Endothelial cell of umbilical vein (primary cell): ENCODE results near the gene MOGAT1. TPM values are rescaled to one million over a fixed set of nuclear protein-coding genes. Genes with fewer than 3 reads are reported as not detected.

Source experiments
- BruUV-seq: library from RNA; stranded (reverse); fragments of 400-500 nt; replicated peaks from 2 replicates; lab custom pipeline; 2021; lab: Mats Ljungman, UMichigan
- CTCF ChIA-PET: fragments of 300-600, 350-600 bp; sonication (Branson Sonifier 250); formaldehyde crosslinking; loops from one replicate; lab custom pipeline; 2021; ENCODE audit warnings: antibody characterized with exemption, inconsistent platforms; lab: Charles Lee
- POLR2A ChIA-PET: fragments of 300-600, 350-600 bp; sonication (Branson Sonifier 250); formaldehyde crosslinking; loops from one replicate; lab custom pipeline; 2021; ENCODE audit warnings: antibody characterized with exemption, inconsistent platforms; lab: Charles Lee
- DNase-seq: peaks from one replicate; pipeline ENCODE4 v3.0.0-alpha.2; 2011; ENCODE audit warnings: low read depth, low spot score
- FAIRE-seq: peaks from 2 replicates; lab custom pipeline; 2011; peaks lifted over from hg19 to GRCh38; lab: Jason Lieb, UNC
- H2AFZ ChIP-seq: 2 replicates; pipeline ENCODE4 v1.6.0; 2012; ENCODE audit warnings: low read depth, low read length, control low read depth, inconsistent platforms
- H3K27ac ChIP-seq: 2 replicates; pipeline ENCODE4 v1.5.1; 2011; ENCODE audit warnings: low read depth, mild to moderate bottlenecking, control low read depth, low read length, moderate library complexity; ENCODE audit not compliant: insufficient read depth
- H3K27me3 ChIP-seq, 2 experiments: 2 replicates each; pipeline versions ENCODE4 v1.6.0 to v1.6.1; 2011; ENCODE audit warnings: low read length in 2 of 2, mixed read lengths in 1 of 2; ENCODE audit not compliant: control insufficient read depth in 2 of 2, insufficient read depth in 2 of 2
- H3K36me3 ChIP-seq, 2 experiments: 2 replicates in 1 of 2; 3 replicates in 1 of 2; pipeline ENCODE4 v1.5.1; 2011; ENCODE audit warnings: low read length in 2 of 2, mild to moderate bottlenecking in 1 of 2, moderate library complexity in 1 of 2; ENCODE audit not compliant: control insufficient read depth in 2 of 2, insufficient read depth in 2 of 2; ENCODE audit errors: extremely low read depth in 1 of 2
- H3K4me1 ChIP-seq: 3 replicates; pipeline ENCODE4 v1.5.1; 2011; ENCODE audit warnings: mild to moderate bottlenecking, low read length; ENCODE audit not compliant: control insufficient read depth, insufficient read depth; ENCODE audit errors: extremely low read depth
- H3K4me2 ChIP-seq: 2 replicates; pipeline ENCODE4 v1.6.1; 2011; ENCODE audit warnings: low read length, control low read depth, mixed read lengths; ENCODE audit not compliant: insufficient read depth
- H3K4me3 ChIP-seq, 3 experiments: fragments of 200-600 bp in 1 of 3; sonication (generic), shearing (Covaris generic) in 1 of 3; replicated peaks in 1 of 3; 2 replicates each; pipeline ENCODE4 v1.5.1; 2011 to 2016; ENCODE audit warnings: control low read depth in 3 of 3, low read length in 3 of 3, mild to moderate bottlenecking in 2 of 3, inconsistent platforms in 1 of 3, low read depth in 1 of 3, moderate library complexity in 1 of 3; ENCODE audit not compliant: insufficient read depth in 1 of 3
- H3K79me2 ChIP-seq: 2 replicates; pipeline ENCODE4 v1.6.0; 2012; ENCODE audit warnings: low read length, inconsistent platforms; ENCODE audit not compliant: control insufficient read depth, insufficient read depth
- H3K9ac ChIP-seq: replicated peaks from 2 replicates; pipeline ENCODE3; 2011; ENCODE audit warnings: low read length, control low read depth; ENCODE audit not compliant: insufficient read depth; ENCODE audit errors: extremely low read depth
- H3K9me1 ChIP-seq: replicated peaks from 3 replicates; pipeline ENCODE4 v1.6.0; 2011; ENCODE audit warnings: mild to moderate bottlenecking, low read length; ENCODE audit not compliant: control insufficient read depth, insufficient read depth; ENCODE audit errors: extremely low read depth
- H3K9me3 ChIP-seq: replicated peaks from 2 replicates; pipeline ENCODE4 v1.5.1; 2012; ENCODE audit warnings: low read length, inconsistent platforms; ENCODE audit not compliant: control insufficient read depth, insufficient read depth
- H4K20me1 ChIP-seq: replicated peaks from 2 replicates; pipeline ENCODE3; 2011; ENCODE audit warnings: mild to moderate bottlenecking, low read length; ENCODE audit not compliant: control insufficient read depth, insufficient read depth; ENCODE audit errors: extremely low read depth
- CTCF ChIP-seq, 2 donors: IDR thresholded peaks; 1 replicate in 1 of 2; 2 replicates in 1 of 2; pipeline ENCODE4 v1.5.1; 2011; ENCODE audit warnings: low read length in 2 of 2, mild to moderate bottlenecking in 2 of 2, moderate library complexity in 2 of 2, control low read depth in 1 of 2, inconsistent platforms in 1 of 2, low read depth in 1 of 2; ENCODE audit not compliant: insufficient read depth in 1 of 2; ENCODE audit errors: extremely low read depth in 1 of 2
- EZH2 ChIP-seq: IDR thresholded peaks from 2 replicates; pipeline ENCODE4 v1.6.1; 2012; ENCODE audit warnings: borderline replicate concordance, low read depth, mild to moderate bottlenecking, moderate library complexity, low read length, inconsistent platforms; ENCODE audit not compliant: severe bottlenecking
- FOS ChIP-seq: IDR thresholded peaks from 2 replicates; pipeline ENCODE4 v1.6.1; 2011; ENCODE audit warnings: mild to moderate bottlenecking, low read length, moderate library complexity, borderline replicate concordance; ENCODE audit not compliant: insufficient read depth
- GATA2 ChIP-seq: IDR thresholded peaks from 2 replicates; pipeline ENCODE4 v1.7.0; 2011; ENCODE audit warnings: low read depth, mild to moderate bottlenecking, moderate library complexity, mixed read lengths, low read length; ENCODE audit not compliant: insufficient read length, insufficient read depth
- JUN ChIP-seq: IDR thresholded peaks from 2 replicates; pipeline ENCODE4 v1.6.1; 2011; ENCODE audit warnings: borderline replicate concordance, low read depth; ENCODE audit not compliant: insufficient read length, insufficient read depth
- MAX ChIP-seq: IDR thresholded peaks from 2 replicates; pipeline ENCODE4 v1.6.1; 2011; ENCODE audit not compliant: insufficient read depth, insufficient read length
- MYC ChIP-seq: IDR thresholded peaks from one replicate; pipeline ENCODE4 v1.6.1; 2011; ENCODE audit warnings: mild to moderate bottlenecking, low read depth, low read length
- POLR2A ChIP-seq: IDR thresholded peaks from 2 replicates; pipeline ENCODE4 v1.6.1; 2012; ENCODE audit warnings: low read depth, mild to moderate bottlenecking, control low read depth, low read length
- POLR2AphosphoS5 ChIP-seq: IDR thresholded peaks from 2 replicates; pipeline ENCODE4 v1.6.1; 2012; ENCODE audit warnings: low read depth, mild to moderate bottlenecking, control low read depth, low read length, moderate library complexity; ENCODE audit not compliant: insufficient read depth
- dilution Hi-C: fragments of 300-500 bp; cut with MboI; formaldehyde crosslinking; loops from one replicate; pipeline ENCODE4 v1.15.0; 2019; ENCODE audit warnings: low sequenced_read_pairs; ENCODE audit not compliant: extremely low pct_ligation_motif_present
- intact Hi-C: fragments of 100-400 bp; cut with micrococcal nuclease; formaldehyde crosslinking; loops from one replicate; pipeline ENCODE4 v1.10.0; 2022
- polyA plus RNA-seq, 4 experiments: library from polyadenylated mRNA; depleted of rRNA in 3 of 4; stranded (reverse) in 3 of 4; unstranded in 1 of 4; fragments of >200 nt; gene quantifications; 2 replicates each; pipeline versions ENCODE4 v1.2.1 to v1.2.3, GENCODE V29; 2011 to 2012; ENCODE audit warnings: missing spikeins in 1 of 4
- total RNA-seq: library from RNA; stranded (reverse); gene quantifications from 2 replicates; pipeline ENCODE4 v1.2.3, GENCODE V29; 2021

Gene MOGAT1
- total and polyA plus RNA-seq, 2 donors (not counting 3 experiments of a cell fraction or from before 2014, with no cell fraction given): not detected

GRCh38 chr2:222668494-222669154, 2.8 kb upstream of the MOGAT1 start:
- Histone ChIP-seq H3K9me3 (no peaks in the 10 kb centered on the region), H3K27me3 (peaks cover 27 to 29% of the 10 kb centered on the region in 2 experiments), H3K9me1 (no peaks in the 10 kb centered on the region), H3K27ac (no peak overlapping the region), H4K20me1 (no peaks in the 10 kb centered on the region), H2AFZ (no peak overlapping the region), H3K79me2 (no peaks in the 10 kb centered on the region), H3K9ac (no peak overlapping the region), H3K4me1 (peaks cover 4% of the 10 kb centered on the region), H3K36me3 (no peaks in the 10 kb centered on the region), H3K4me3 (no peak overlapping the region), H3K4me2 (no peak overlapping the region)
- TF ChIP-seq FOS: no peak
- TF ChIP-seq JUN: no peak
- no peak for TF ChIP-seq POLR2AphosphoS5
- TF ChIP-seq CTCF (IDR thresholded peaks at IDR 0.05; ENCODE audit: extremely low read depth in 1 of 2, insufficient read depth in 1 of 2, low read depth in 1 of 2, low read length in 2 of 2): no peak
- TF ChIP-seq EZH2: no peak
- no peak for TF ChIP-seq MAX
- TF ChIP-seq MYC: no peak
- no peak for TF ChIP-seq GATA2
- no peak for TF ChIP-seq POLR2A
- no TSS peak for BruUV-seq
- no peak for DNase-seq
- ChIA-PET POLR2A (no interaction called here), CTCF (no interaction called here)
- intact Hi-C loops: no loop called here
- FAIRE-seq: no peak
- dilution Hi-C loops: no loop called here
